Measurements from ENCODE around the gene CNTNAP1.

CNTNAP1 gene

DNA sequence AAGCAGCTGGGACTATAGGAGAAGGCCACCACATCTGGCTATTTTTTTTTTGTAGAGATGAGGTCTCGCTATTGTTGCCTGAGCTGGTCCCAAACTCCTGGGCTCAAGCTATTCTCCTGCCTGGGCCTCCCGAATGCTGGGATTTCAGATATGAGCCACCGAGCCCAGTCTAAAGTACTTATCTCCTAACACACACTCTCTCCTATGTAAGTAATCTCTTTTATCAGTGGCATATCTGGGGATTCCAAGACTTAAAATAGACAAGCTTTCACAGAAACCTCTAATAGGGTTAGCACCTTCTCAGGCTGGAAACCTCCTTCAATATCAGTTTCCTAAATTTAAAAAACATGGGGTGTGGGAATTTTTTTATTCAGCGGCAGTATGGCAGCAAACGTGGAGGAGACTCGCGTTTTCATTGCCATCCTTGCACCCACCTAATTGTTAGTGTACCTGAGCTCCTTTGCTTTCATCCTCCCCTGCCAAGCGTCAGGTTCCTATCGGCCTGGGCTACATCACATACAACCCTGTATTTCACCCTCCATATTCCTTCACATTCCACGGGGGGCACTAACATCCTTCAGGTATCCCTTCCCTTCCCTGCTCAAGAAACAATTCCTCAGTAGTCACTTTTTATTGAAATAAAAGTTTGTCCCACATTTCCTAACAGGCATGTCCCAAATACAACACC, 61.4 kb downstream of the CNTNAP1 start:
- DNase-seq: no peak

DNA sequence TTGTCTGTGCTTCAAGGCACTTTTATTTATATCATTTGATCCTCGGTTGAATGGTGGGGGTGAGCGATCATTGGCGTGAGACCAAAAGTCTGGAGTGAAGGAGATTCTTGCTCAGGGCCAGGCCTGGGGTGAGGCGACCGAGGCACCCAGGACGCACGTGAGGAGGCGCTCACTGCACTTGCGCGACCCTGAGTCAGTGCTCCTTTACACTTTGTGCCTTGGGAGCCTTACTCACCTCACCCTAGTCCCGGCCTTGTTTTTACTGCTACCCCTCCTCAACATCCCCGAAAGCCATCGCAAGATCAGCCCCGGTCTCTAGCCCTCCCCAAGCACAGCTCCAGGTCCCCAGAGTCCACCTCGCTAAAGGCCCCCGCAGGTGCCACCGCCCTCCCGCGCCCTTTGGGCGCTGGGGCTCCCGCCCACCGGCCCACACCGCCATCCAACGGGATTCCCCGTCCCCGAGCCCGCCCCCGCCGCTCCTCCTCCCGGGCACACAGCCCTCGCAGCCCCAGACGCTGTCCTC, 62.0 kb downstream of the CNTNAP1 start:
- DNase-seq: peak; percentile 77

DNA sequence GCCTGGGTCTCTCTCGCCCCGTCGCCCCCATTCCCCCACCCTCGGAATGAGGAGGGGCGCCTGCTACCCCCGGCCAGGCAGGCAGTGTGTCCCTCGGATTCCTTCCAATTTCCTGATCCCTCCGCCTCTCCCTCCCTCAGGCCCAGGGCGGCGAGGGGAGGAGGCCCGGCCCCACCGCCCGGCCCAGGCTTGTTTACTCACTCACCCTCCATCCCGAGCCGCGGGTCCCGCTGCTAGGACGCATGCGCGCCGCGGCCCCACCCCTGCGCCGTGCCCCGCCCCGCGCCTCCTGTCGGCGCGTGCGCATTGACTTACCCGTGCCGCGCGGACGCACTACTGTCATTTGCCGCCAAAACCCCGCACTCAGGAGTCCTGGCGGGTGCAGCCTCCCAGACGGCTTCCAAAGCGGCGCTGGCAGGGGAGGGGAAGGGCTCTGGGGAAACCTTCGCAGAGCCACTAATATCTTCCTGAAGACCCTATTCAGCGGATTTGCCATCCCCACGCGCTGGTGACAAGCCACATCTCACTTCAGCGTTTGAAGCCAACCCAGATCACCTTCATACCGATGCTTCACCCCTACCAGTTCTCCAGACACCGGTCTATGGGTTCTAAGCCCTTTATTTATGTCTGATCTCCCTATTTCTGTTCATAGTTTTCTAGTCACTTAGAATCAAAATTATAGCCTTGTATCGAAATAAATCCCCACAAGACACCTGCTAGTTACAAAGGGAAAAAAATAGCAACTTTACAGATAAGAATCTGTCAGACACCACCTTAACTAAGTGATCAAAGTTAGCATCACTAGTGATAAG, 62.7 kb downstream of the CNTNAP1 start, which contains the start of gene EZH1:
Gene EZH1, minus strand, starts transcription at position 235 of the 812 bp plus-strand sequence. CDS start 16,099 bp downstream, outside the sequence.
- DNase-seq: peak; percentile 89

DNA sequence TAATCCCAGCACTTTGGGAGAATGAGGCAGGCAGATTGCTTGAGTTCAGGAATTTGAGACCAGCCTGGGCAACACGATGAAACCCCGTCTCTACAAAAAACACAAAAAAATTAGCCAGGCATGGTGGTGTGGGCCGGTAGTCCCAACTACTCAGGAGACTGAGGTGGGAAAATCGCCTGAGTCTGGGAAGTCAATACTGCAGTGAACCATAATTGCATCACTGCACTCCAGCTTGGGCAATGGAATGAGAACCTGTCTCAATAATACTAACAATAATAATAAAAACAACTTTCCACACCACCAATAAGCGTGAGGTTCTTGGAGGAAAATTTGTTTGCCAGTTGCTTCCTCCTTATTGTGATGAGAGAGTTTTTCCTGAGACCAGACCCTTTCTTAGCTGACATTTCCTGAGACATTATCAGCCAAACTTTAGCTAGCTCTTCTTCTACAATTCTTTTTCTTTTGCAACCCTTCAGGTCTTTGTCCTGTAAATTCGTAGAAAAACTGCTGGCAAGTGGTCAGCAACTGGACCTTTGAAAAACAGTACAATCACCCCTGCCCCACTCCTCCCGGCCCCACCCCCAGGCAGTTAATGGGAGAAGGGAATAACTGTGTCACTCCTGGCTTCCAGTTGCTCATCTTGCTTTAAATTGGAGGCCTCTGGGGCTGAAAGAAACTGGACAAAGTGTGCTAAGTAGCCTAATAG, 66.0 kb downstream of the CNTNAP1 start:
- DNase-seq: no peak

DNA sequence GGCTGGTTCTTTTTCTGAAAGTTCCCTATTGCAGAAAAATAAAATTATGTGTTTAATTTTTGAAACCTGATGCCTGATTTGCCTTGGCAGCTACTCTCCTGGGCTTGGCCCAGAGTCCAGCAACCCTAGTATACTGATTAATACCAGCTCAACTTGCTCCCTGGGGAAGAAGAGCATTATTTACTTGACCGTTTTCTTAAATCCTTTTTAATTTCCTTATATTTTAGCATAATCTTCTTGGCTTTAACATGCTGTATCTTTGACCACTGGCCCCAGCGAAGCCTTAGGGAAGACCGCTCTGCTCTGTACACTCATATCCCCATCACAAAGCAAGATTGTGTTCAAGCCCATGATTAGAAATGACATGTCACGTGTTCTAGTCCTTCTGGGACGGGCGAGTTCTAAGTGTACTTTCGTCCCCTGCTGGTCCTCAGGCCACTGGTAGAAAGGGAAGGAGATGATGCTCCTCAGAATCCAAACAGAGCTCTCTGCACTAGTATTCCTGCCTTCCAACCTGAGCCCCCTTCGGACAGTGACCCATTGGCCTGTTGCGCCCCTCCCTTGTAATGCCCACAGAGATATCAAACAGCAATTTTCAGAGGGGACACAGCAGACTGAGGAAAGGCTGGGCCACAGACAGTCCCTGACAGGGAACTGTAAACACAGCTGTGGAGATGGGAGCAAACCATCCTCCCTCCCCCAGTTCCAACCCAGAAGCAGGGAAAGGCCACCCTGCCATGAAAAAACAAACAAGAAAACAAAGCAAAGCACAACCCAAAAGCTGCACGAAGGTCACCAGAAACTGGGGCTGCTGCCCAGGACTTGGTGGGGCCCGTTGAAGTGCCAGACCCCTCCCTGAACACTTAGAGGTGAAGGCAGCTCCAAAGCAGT, 66.8 kb downstream of the CNTNAP1 start:
- DNase-seq: no peak

Measured in activated naive CD4-positive, alpha-beta T cell treated with anti-CD3 and anti-CD28 coated beads, Interleukin-2, amount 50 U/mL, for 16 hours (primary cell).